H9 (cell line): ENCODE data around the gene CERS6. TPM values are rescaled to one million over a fixed set of nuclear protein-coding genes. Genes with fewer than 3 reads are reported as not detected.

Experiments used
- DNase-seq: peaks from one replicate; pipeline ENCODE4 v3.0.0-alpha.2; 2017
- H2AFZ ChIP-seq: one replicate; pipeline ENCODE4 v1.6.1; 2013; ENCODE audit warnings: mild to moderate bottlenecking, low read length, control low read depth, moderate library complexity
- H2AK5ac ChIP-seq: 2 replicates; pipeline ENCODE4 v1.6.1; 2013; ENCODE audit warnings: low read length, control low read depth, mixed read lengths; ENCODE audit not compliant: insufficient read length
- H2BK120ac ChIP-seq: one replicate; pipeline ENCODE4 v1.6.1; 2013; ENCODE audit warnings: low read depth, mild to moderate bottlenecking, low read length, control low read depth, inconsistent platforms; ENCODE audit not compliant: poor library complexity, severe bottlenecking
- H2BK12ac ChIP-seq: 2 replicates; pipeline ENCODE4 v1.6.1; 2013; ENCODE audit warnings: low read length, control low read depth, mixed read lengths, low read depth; ENCODE audit not compliant: insufficient read length
- H2BK15ac ChIP-seq: 2 replicates; pipeline ENCODE4 v1.6.1; 2013; ENCODE audit warnings: low read depth, low read length, control low read depth
- H2BK20ac ChIP-seq: one replicate; pipeline ENCODE4 v1.6.1; 2013; ENCODE audit warnings: low read depth, mild to moderate bottlenecking, low read length, control low read depth, inconsistent platforms; ENCODE audit not compliant: poor library complexity, severe bottlenecking
- H2BK5ac ChIP-seq: 2 replicates; pipeline ENCODE4 v1.6.1; 2013; ENCODE audit warnings: low read length, control low read depth, mixed read lengths; ENCODE audit not compliant: insufficient read length
- H3K14ac ChIP-seq: 2 replicates; pipeline ENCODE4 v1.6.1; 2013; ENCODE audit warnings: low read length, control low read depth; ENCODE audit not compliant: insufficient read depth
- H3K18ac ChIP-seq: 2 replicates; pipeline ENCODE4 v1.6.1; 2013; ENCODE audit warnings: low read depth, mild to moderate bottlenecking, mixed read lengths, low read length, control low read depth; ENCODE audit not compliant: insufficient read length
- H3K23ac ChIP-seq: 2 replicates; pipeline ENCODE4 v1.6.1; 2013; ENCODE audit warnings: low read length, control low read depth, mixed read lengths, low read depth; ENCODE audit not compliant: insufficient read length
- H3K23me2 ChIP-seq: 2 replicates; pipeline ENCODE4 v1.6.1; 2013; ENCODE audit warnings: low read depth, mild to moderate bottlenecking, mixed read lengths, low read length, control low read depth; ENCODE audit not compliant: insufficient read length, poor library complexity, severe bottlenecking
- H3K27ac ChIP-seq: 2 replicates; pipeline ENCODE4 v1.5.1; 2013; ENCODE audit warnings: low read length, control low read depth, mixed read lengths, low read depth; ENCODE audit not compliant: insufficient read length
- H3K27me3 ChIP-seq: 2 replicates; pipeline ENCODE4 v1.6.1; 2013; ENCODE audit warnings: low read length, control low read depth, inconsistent platforms; ENCODE audit not compliant: insufficient read depth
- H3K4ac ChIP-seq: 2 replicates; pipeline ENCODE4 v1.6.1; 2013; ENCODE audit warnings: low read depth, mild to moderate bottlenecking, control low read depth, inconsistent platforms, low read length, moderate library complexity
- H3K4me1 ChIP-seq: 2 replicates; pipeline ENCODE4 v1.6.1; 2013; ENCODE audit warnings: low read length, control low read depth, inconsistent platforms; ENCODE audit not compliant: insufficient read depth
- H3K4me2 ChIP-seq: 2 replicates; pipeline ENCODE4 v1.6.1; 2013; ENCODE audit warnings: low read length, control low read depth, mixed read lengths; ENCODE audit not compliant: insufficient read length, insufficient read depth
- H3K56ac ChIP-seq: 2 replicates; pipeline ENCODE4 v1.6.1; 2013; ENCODE audit warnings: low read depth, mild to moderate bottlenecking, mixed read lengths, low read length, control low read depth; ENCODE audit not compliant: insufficient read length
- H3K79me1 ChIP-seq: 2 replicates; pipeline ENCODE4 v1.6.1; 2013; ENCODE audit warnings: low read depth, mild to moderate bottlenecking, moderate library complexity, low read length, control low read depth, inconsistent platforms; ENCODE audit not compliant: insufficient read depth, poor library complexity, severe bottlenecking
- H3K79me2 ChIP-seq: 2 replicates; pipeline ENCODE4 v1.6.1; 2013; ENCODE audit warnings: low read length, control low read depth, inconsistent platforms; ENCODE audit not compliant: insufficient read depth
- H3K9ac ChIP-seq: 2 replicates; pipeline ENCODE4 v1.6.1; 2013; ENCODE audit warnings: low read length, control low read depth, mixed read lengths; ENCODE audit not compliant: insufficient read length; ENCODE audit errors: extremely low read depth
- H3K9me3 ChIP-seq: one replicate; pipeline ENCODE4 v1.6.1; 2013; ENCODE audit warnings: low read depth, low read length, inconsistent platforms; ENCODE audit not compliant: control insufficient read depth
- H3T11ph ChIP-seq: one replicate; pipeline ENCODE4 v1.6.1; 2013; ENCODE audit warnings: mild to moderate bottlenecking, low read length, control low read depth, inconsistent platforms
- H4K20me1 ChIP-seq: one replicate; pipeline ENCODE4 v1.6.1; 2013; ENCODE audit not compliant: control insufficient read depth, insufficient read length, insufficient read depth
- H4K5ac ChIP-seq: 2 replicates; pipeline ENCODE4 v1.6.1; 2013; ENCODE audit warnings: low read depth, mild to moderate bottlenecking, mixed read lengths, low read length, control low read depth; ENCODE audit not compliant: insufficient read length
- H4K8ac ChIP-seq: replicated peaks from 2 replicates; pipeline ENCODE4 v1.6.1; 2013; ENCODE audit warnings: low read length, control low read depth, mixed read lengths, low read depth; ENCODE audit not compliant: insufficient read length
- H4K91ac ChIP-seq: 2 replicates; pipeline ENCODE4 v1.6.1; 2013; ENCODE audit warnings: low read depth, mild to moderate bottlenecking, moderate library complexity, mixed read lengths, low read length, control low read depth; ENCODE audit not compliant: insufficient read length
- H3K27ac Mint-ChIP-seq, 3 experiments: 2 replicates in 2 of 3; 3 replicates in 1 of 3; pipeline ENCODE4 v1.8.0; 2020 to 2021; ENCODE audit warnings: mixed read lengths in 3 of 3, mild to moderate bottlenecking in 1 of 3, moderate library complexity in 1 of 3
- H3K27me3 Mint-ChIP-seq: 2 replicates; pipeline ENCODE4 v1.8.0; 2021; ENCODE audit warnings: low read depth, mild to moderate bottlenecking, moderate library complexity, mixed read lengths
- H3K36me3 Mint-ChIP-seq, 3 experiments: 2 replicates in 2 of 3; 3 replicates in 1 of 3; pipeline ENCODE4 v1.8.0; 2020 to 2021; ENCODE audit warnings: low read depth in 3 of 3, mixed read lengths in 3 of 3; ENCODE audit not compliant: insufficient read depth in 1 of 3
- H3K4me1 Mint-ChIP-seq, 2 experiments: 2 replicates each; pipeline ENCODE4 v1.8.0; 2020; ENCODE audit warnings: mixed read lengths in 2 of 2
- H3K4me3 Mint-ChIP-seq, 2 experiments: 2 replicates in 1 of 2; 3 replicates in 1 of 2; pipeline ENCODE4 v1.8.0; 2020 to 2021; ENCODE audit warnings: mild to moderate bottlenecking in 2 of 2, mixed read lengths in 2 of 2, moderate library complexity in 1 of 2
- H3K9me3 Mint-ChIP-seq, 2 experiments: 2 replicates in 1 of 2; 3 replicates in 1 of 2; pipeline ENCODE4 v1.8.0; 2020; ENCODE audit warnings: mild to moderate bottlenecking in 2 of 2, mixed read lengths in 2 of 2, moderate library complexity in 1 of 2
- CTCF ChIP-seq: fragments of 200-600 bp; sonication (generic); conservative IDR thresholded peaks from 3 replicates; pipeline ENCODE4 v1.8.0; 2021; ENCODE audit warnings: antibody characterized with exemption, mild to moderate bottlenecking
- WGBS: extraction: QIAGEN DNeasy Blood & Tissue Kit; methylation state at CpG from one replicate; pipeline ENCODE4 v1.1.7; 2013; ENCODE audit warnings: missing lambda C conversion rate, low lambda C conversion rate, mixed read lengths; ENCODE audit not compliant: insufficient read length; ENCODE audit errors: extremely low coverage; 5-methylcytosine and 5-hydroxymethylcytosine counted together
- total RNA-seq: library from RNA; stranded (reverse); gene quantifications from 2 replicates; pipeline ENCODE4 v1.2.1, GENCODE V29; 2021

The CERS6 gene
- total RNA-seq, 1 experiment from 2014 or later: 17.7 TPM

- H2BK15ac ChIP-seq: no peak overlapping the region
- H3K4me1 Mint-ChIP-seq: peaks cover 13 to 15% of the 10 kb centered on the region in 2 experiments
- no peak overlapping the region for H2AK5ac ChIP-seq
- no peak overlapping the region for H4K8ac ChIP-seq
- WGBS: no CpG with 5 or more reads among the region's 10 CpGs
- no peak overlapping the region; a peak in 1 of 7 replicates for H3K27ac Mint-ChIP-seq
- H4K91ac ChIP-seq: no peak overlapping the region
- H3K27me3 Mint-ChIP-seq: no peaks in the 10 kb centered on the region
- H3K23me2 ChIP-seq: no peaks in the 10 kb centered on the region
- no peaks in the 10 kb centered on the region for H3K79me1 ChIP-seq
- no peaks in the 10 kb centered on the region for H3K79me2 ChIP-seq
- no peaks in the 10 kb centered on the region for H3K9me3 Mint-ChIP-seq
- no peaks in the 10 kb centered on the region for H3K4me1 ChIP-seq
- no peak for DNase-seq
- H3T11ph ChIP-seq: no peak overlapping the region
- no peak overlapping the region for H3K23ac ChIP-seq
- H3K27ac ChIP-seq: no peak overlapping the region
- no peak overlapping the region for H2BK12ac ChIP-seq
- no peak overlapping the region for H2AFZ ChIP-seq
- no peak overlapping the region for H3K4me2 ChIP-seq
- no peak overlapping the region for H4K5ac ChIP-seq
- no peaks in the 10 kb centered on the region for H3K27me3 ChIP-seq
- H2BK20ac ChIP-seq: no peak overlapping the region
- H3K4me3 Mint-ChIP-seq: no peak overlapping the region
- no peak overlapping the region for H3K9ac ChIP-seq
- TF ChIP-seq CTCF: no peak
- no peak overlapping the region for H2BK5ac ChIP-seq
- H3K18ac ChIP-seq: no peak overlapping the region
- no peak overlapping the region for H3K4ac ChIP-seq
- H4K20me1 ChIP-seq: no peaks in the 10 kb centered on the region
- no peaks in the 10 kb centered on the region; a peak in 1 of 7 replicates for H3K36me3 Mint-ChIP-seq
- no peaks in the 10 kb centered on the region for H3K9me3 ChIP-seq
- no peak overlapping the region for H3K14ac ChIP-seq
- no peak overlapping the region for H3K56ac ChIP-seq
- no peak overlapping the region for H2BK120ac ChIP-seq
Observed at GRCh38 chr2:168673265-168674189, 217.5 kb downstream of the CERS6 start.
